GM12875 (cell line): ENCODE measurements around the gene IL6R.
"Not testable (repeated sequence)": the region's sequence is repeated elsewhere in the genome, so short reads cannot be mapped to it uniquely, and the experiment has no call there.

Experiments used
- H3K4me3 ChIP-seq: one replicate; pipeline ENCODE4 v1.5.1; 2011; ENCODE audit warnings: low read depth, low read length, control low read depth
- TF ChIP-seq, protein P1 (sequence below): IDR thresholded peaks from 2 replicates; pipeline ENCODE4 v1.5.1; 2011; ENCODE audit warnings: low read depth, mild to moderate bottlenecking, control low read depth, inconsistent platforms, low read length, moderate library complexity, borderline replicate concordance; ENCODE audit not compliant: insufficient read depth

Gene IL6R

GRCh38 chr1:154416471-154417337 lies 11.6 kb downstream of the IL6R start:
- TF ChIP-seq, protein P1, sequence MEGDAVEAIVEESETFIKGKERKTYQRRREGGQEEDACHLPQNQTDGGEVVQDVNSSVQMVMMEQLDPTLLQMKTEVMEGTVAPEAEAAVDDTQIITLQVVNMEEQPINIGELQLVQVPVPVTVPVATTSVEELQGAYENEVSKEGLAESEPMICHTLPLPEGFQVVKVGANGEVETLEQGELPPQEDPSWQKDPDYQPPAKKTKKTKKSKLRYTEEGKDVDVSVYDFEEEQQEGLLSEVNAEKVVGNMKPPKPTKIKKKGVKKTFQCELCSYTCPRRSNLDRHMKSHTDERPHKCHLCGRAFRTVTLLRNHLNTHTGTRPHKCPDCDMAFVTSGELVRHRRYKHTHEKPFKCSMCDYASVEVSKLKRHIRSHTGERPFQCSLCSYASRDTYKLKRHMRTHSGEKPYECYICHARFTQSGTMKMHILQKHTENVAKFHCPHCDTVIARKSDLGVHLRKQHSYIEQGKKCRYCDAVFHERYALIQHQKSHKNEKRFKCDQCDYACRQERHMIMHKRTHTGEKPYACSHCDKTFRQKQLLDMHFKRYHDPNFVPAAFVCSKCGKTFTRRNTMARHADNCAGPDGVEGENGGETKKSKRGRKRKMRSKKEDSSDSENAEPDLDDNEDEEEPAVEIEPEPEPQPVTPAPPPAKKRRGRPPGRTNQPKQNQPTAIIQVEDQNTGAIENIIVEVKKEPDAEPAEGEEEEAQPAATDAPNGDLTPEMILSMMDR, result no peak
- H3K4me3 ChIP-seq, result no peak overlapping the region

- TF ChIP-seq, protein P1, result no peak
- H3K4me3 ChIP-seq, result no peak overlapping the region
Observed at GRCh38 chr1:154417338-154417608, 12.1 kb downstream of the IL6R start.

- H3K4me3 ChIP-seq, result no peak overlapping the region
- TF ChIP-seq, protein P1, result no peak
Observed at GRCh38 chr1:154418062-154418921, 13.1 kb downstream of the IL6R start.

GRCh38 chr1:154418923-154419619 lies 13.9 kb downstream of the IL6R start:
- TF ChIP-seq, protein P1, result no peak

GRCh38 chr1:154419620-154420571 lies 14.8 kb downstream of the IL6R start:
- TF ChIP-seq, protein P1, result no peak
- H3K4me3 ChIP-seq, result no peak overlapping the region

More at GRCh38 chr1:154418923-154419619, 13.9 kb downstream of the IL6R start:
- no peak overlapping the region for H3K4me3 ChIP-seq

- TF ChIP-seq, protein P1, result no peak
- no peak overlapping the region for H3K4me3 ChIP-seq
Observed at GRCh38 chr1:154420961-154421924, 16.1 kb downstream of the IL6R start.

- H3K4me3 ChIP-seq, result not testable (repeated sequence)
Observed at GRCh38 chr1:154422049-154422448, 16.9 kb downstream of the IL6R start.
